Right lobe of liver (tissue), 4 donors: ENCODE measurements around the gene KRTAP4-3.

Experiments
- CTCF ChIP-seq, 4 donors: fragments of 200-600 bp in 3 of 4; fragments of 450-650 bp in 1 of 4; IDR thresholded peaks; one replicate each; pipeline versions ENCODE4 v1.5.1 to v1.8.0; 2016 to 2022; ENCODE audit warnings: antibody characterized with exemption in 4 of 4, mild to moderate bottlenecking in 2 of 4
- POLR2A ChIP-seq: fragments of 450-650 bp; IDR thresholded peaks from one replicate; pipeline ENCODE4 v1.6.1; 2017; ENCODE audit warnings: antibody characterized with exemption, mild to moderate bottlenecking
- donor health status: DM: no; HTN: no; CAD: no.
- donor health status: DM: no; HTN: no; CAD: no.
- donor health status: DM: no; HTN: yes; CAD: no.

- TF ChIP-seq CTCF (IDR thresholded peaks at IDR 0.05) (no peak), POLR2A (no peak)
Measured at GRCh38 chr17:41153856-41154255, 14.2 kb downstream of the KRTAP4-3 start.
